IPS DF 6.9 (cell line): ENCODE measurements around the gene SNX13.

ENCODE experiments used
- DNase-seq: peaks from one replicate; pipeline ENCODE4 v3.0.0-alpha.2; 2013; ENCODE audit warnings: low read depth, low spot score
- H3K27ac ChIP-seq: one replicate; pipeline ENCODE4 v1.5.1; 2013; ENCODE audit warnings: low read length, control low read depth
- H3K27me3 ChIP-seq: 2 replicates; pipeline ENCODE4 v1.6.1; 2013; ENCODE audit warnings: mild to moderate bottlenecking, low read length; ENCODE audit not compliant: control insufficient read depth, insufficient read depth
- H3K36me3 ChIP-seq: 2 replicates; pipeline ENCODE4 v1.6.1; 2013; ENCODE audit warnings: low read length; ENCODE audit not compliant: control insufficient read depth, insufficient read depth
- H3K4me1 ChIP-seq: 2 replicates; pipeline ENCODE4 v1.6.1; 2013; ENCODE audit warnings: low read length; ENCODE audit not compliant: control insufficient read depth, insufficient read depth
- H3K4me3 ChIP-seq: 2 replicates; pipeline ENCODE4 v1.5.1; 2013; ENCODE audit warnings: mild to moderate bottlenecking, low read length
- H3K9me3 ChIP-seq: 2 replicates; pipeline ENCODE4 v1.6.1; 2013; ENCODE audit warnings: low read length, inconsistent platforms; ENCODE audit not compliant: control insufficient read depth, insufficient read depth
- WGBS: extraction: QIAGEN DNeasy Blood & Tissue Kit; methylation state at CpG from one replicate; pipeline ENCODE4 v1.1.7; 2013; ENCODE audit warnings: mixed read lengths, missing lambda C conversion rate; ENCODE audit not compliant: insufficient read length, insufficient coverage; 5-methylcytosine and 5-hydroxymethylcytosine counted together

The SNX13 gene

DNA sequence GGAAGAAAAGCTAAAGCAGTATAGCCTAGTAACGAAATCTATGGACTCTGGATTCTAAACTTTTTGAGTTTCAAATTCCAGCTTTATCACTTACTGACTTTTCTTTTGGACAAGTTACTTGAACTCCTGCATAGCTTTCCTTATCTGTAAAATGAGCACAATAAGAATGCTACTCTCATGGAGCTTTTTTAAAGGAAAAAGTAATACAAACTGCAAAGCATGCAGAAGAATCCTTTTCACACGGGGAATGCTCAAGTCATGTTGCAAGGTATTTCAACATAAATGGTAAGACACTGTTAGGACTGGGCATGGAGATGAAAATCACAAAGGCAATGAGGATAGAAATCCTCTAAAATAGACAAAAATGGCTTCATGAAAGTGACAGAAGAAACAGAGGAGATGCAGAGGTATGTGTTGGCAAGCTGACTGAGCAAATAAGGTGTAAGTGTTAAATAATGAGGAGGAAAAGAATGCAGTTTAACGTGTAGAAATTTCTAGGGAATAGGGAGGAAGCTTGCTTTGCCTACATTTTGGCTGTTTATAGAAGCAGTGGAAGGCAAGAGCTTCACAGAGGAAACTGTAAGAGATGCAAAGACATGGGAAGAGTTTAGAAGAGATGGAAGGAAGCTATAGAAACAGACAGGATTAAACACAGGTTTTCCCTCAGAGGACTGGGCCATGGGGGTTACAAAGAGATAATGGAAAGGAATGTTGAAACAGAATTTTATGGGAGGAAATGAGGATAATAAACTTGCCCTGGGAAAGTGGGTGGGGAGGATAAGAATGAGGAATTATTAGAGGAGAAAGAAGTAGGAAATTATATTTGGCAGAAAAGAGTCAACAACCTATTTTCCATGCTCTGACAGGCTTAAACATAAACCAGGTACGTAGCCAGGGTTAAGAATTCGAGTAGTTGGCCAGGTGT lies 28.8 kb upstream of the SNX13 start:
- DNase-seq, result no peak
- H3K9me3 ChIP-seq, result no peaks in the 10 kb centered on the region
- no peaks in the 10 kb centered on the region for H3K4me1 ChIP-seq
- no peak overlapping the region for H3K4me3 ChIP-seq
- H3K27me3 ChIP-seq, result no peaks in the 10 kb centered on the region
- H3K27ac ChIP-seq, result no peak overlapping the region
- 100% methylated on average over 1 of the region's 5 CpGs for WGBS
- H3K36me3 ChIP-seq, result no peaks in the 10 kb centered on the region

DNA sequence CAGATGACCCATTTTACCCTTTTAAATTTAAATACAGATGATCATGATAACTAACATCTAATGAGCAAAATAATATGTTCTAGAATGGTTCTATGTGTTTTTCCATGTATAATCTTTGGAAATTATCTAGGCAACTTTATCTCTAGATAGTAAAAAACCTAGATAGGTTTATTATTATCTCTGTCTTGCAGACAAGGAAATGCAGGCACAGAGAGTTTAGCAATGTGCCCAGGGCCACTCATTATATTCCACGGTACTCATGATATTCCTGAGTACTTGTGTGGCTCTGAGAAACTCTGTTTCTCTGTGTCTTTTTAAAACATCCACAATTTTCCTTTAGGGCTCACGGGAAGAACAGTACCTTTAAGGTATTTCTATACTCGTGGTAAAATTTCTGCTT lies 26.4 kb upstream of the SNX13 start:
- no peaks in the 10 kb centered on the region for H3K36me3 ChIP-seq
- no peaks in the 10 kb centered on the region for H3K9me3 ChIP-seq
- no peaks in the 10 kb centered on the region for H3K27me3 ChIP-seq
- H3K4me1 ChIP-seq, result no peaks in the 10 kb centered on the region
- DNase-seq, result no peak
- H3K27ac ChIP-seq, result no peak overlapping the region
- no peak overlapping the region for H3K4me3 ChIP-seq
- WGBS, result no CpG with 5 or more reads among the region's 3 CpGs

DNA sequence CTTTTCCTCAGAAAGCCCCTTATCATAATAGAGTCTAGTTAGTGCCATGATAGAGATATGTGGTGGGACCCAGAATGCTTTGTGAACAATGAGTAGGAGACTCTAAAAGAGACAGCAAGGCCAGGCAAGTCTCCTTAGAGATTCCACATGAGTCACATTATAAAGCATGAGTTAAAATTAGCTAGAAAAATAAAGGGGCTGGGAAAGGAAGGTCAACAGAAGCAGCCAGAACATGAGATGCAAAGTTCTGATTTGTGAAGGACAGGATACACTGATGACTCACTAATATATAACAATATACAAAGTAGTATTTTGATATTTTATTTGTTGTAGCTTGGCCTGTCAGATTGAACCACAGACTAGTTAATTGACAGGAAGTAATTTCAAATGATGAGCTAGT lies 25.3 kb upstream of the SNX13 start:
- Histone ChIP-seq H3K4me1 (no peaks in the 10 kb centered on the region), H3K36me3 (no peaks in the 10 kb centered on the region), H3K4me3 (no peak overlapping the region), H3K9me3 (no peaks in the 10 kb centered on the region), H3K27me3 (no peaks in the 10 kb centered on the region), H3K27ac (no peak overlapping the region)
- DNase-seq, result no peak

DNA sequence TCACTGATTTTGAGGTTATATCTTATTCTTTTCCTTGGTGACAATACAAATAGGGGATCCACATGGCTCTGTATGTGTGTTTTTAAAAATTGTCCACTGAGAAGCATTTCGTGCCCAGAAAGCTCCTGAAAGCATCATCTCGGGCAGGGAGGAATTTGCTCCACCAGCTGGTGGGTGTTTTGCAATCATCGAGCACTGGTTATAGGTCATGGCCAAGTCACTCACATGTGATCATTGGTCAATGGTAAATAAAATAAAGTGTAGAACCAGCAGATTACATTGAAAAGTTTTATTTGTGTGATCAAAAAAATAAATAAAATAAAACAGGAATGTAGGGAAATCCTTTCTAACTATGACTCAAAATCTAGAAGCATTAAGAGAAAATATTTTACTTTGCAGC lies 23.0 kb upstream of the SNX13 start:
- no CpG with 5 or more reads among the region's 3 CpGs for WGBS

DNA sequence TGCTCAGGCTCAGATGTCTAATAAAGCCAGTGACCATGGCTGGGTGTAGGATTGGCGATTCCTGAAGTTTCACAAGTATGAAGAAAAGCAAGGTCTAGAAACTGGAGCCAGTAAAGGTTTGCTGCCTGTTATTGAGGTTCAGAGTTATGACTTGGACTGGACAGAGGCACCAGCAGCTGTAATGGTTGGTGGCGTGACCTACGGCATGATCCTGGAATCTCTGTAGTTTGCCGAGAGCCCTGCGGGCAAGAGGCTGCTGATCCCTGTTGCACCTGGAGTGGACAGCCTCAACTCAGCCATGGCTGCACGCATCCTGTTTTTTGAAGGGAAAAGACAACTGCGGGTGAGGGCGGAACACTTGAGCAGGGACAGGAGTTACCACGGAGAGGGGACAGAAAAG lies 22.4 kb upstream of the SNX13 start:
- H3K9me3 ChIP-seq, result no peaks in the 10 kb centered on the region
- no peak overlapping the region; the same call in 1 of the 2 replicates for H3K4me3 ChIP-seq
- H3K36me3 ChIP-seq, result no peaks in the 10 kb centered on the region
- WGBS, result no CpG with 5 or more reads among the region's 9 CpGs
- DNase-seq, result no peak
- no peak overlapping the region for H3K27ac ChIP-seq
- no peaks in the 10 kb centered on the region for H3K4me1 ChIP-seq
- no peaks in the 10 kb centered on the region for H3K27me3 ChIP-seq

More for the DNA sequence above, 23.0 kb upstream of the SNX13 start:
- Histone ChIP-seq H3K4me1 (no peaks in the 10 kb centered on the region), H3K9me3 (no peaks in the 10 kb centered on the region), H3K27me3 (no peaks in the 10 kb centered on the region), H3K27ac (no peak overlapping the region), H3K4me3 (no peak overlapping the region), H3K36me3 (no peaks in the 10 kb centered on the region)
- DNase-seq, result no peak

DNA sequence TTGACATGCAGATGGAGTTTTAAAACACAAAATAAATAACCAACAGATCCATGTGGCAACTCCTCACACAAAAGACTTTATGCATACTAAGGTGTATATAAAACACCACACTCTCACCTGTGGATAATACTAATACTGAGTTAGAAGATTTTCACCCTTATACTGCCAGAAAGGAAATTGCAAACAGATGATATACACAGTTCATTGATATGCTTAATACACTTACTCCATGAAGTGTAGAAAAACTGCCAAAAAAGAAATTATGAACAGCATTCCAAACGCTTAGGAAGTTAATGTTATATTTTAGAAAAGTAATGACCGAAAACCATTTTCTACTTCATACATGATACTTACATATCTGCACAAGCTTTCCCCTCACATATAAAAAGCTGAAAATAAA lies 17.6 kb upstream of the SNX13 start:
- Histone ChIP-seq H3K27ac (no peak overlapping the region), H3K4me1 (no peaks in the 10 kb centered on the region), H3K4me3 (no peak overlapping the region), H3K36me3 (no peaks in the 10 kb centered on the region), H3K9me3 (no peaks in the 10 kb centered on the region), H3K27me3 (no peaks in the 10 kb centered on the region)
- DNase-seq, result no peak
- no CpG with 5 or more reads among the region's 2 CpGs for WGBS

DNA sequence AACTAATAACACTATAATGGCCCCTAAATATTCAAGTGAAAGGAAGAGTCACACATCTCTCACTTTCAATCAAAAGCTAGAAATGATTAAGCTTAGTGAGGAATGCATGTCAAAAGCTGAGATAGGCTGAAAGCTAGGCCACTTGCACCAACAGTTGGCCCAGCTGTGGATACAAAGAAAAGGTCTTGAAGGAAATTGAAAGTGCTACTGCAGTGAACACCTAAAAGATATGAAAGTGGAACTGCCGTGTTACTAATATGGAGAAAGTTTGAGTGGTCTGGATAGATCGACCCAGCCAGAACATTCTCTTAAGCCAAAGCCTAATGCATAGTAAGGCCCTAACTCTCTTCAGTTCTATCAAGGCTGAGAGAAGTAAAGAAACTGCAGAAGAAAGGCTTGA lies 12.1 kb upstream of the SNX13 start:
- no CpG with 5 or more reads among the region's 2 CpGs for WGBS
- H3K9me3 ChIP-seq, result no peaks in the 10 kb centered on the region
- H3K4me3 ChIP-seq, result no peak overlapping the region
- no peak overlapping the region for H3K27ac ChIP-seq
- no peaks in the 10 kb centered on the region for H3K4me1 ChIP-seq
- H3K27me3 ChIP-seq, result no peaks in the 10 kb centered on the region
- no peaks in the 10 kb centered on the region for H3K36me3 ChIP-seq
- no peak for DNase-seq

DNA sequence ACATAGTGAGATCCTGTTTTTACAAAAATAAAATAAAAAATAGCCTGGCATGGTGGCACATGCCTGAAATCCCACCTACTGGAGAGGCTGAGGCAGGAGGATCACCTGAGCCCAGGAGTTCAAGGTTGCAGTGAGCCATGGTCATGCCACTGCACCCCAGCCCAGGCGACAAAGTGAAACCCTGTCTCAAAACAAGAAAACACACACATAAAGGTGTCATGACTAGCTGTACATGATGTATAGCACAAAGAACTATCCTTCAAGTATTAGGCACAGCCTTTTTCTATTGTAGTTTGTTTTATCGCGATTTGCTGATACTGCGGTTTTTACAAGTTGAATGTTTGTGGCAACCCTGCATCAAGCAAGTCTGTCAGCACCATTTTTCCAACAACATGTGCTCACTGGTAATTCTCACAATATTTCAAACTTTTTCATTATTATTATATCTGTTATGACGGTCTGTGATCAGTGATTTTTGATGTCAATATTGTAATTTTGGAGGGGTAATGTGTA lies 11.5 kb upstream of the SNX13 start:
- Histone ChIP-seq H3K4me1 (no peaks in the 10 kb centered on the region), H3K27me3 (no peaks in the 10 kb centered on the region), H3K27ac (no peak overlapping the region), H3K9me3 (no peaks in the 10 kb centered on the region), H3K4me3 (no peak overlapping the region), H3K36me3 (no peaks in the 10 kb centered on the region)
- no peak for DNase-seq
- no CpG with 5 or more reads among the region's 5 CpGs for WGBS

DNA sequence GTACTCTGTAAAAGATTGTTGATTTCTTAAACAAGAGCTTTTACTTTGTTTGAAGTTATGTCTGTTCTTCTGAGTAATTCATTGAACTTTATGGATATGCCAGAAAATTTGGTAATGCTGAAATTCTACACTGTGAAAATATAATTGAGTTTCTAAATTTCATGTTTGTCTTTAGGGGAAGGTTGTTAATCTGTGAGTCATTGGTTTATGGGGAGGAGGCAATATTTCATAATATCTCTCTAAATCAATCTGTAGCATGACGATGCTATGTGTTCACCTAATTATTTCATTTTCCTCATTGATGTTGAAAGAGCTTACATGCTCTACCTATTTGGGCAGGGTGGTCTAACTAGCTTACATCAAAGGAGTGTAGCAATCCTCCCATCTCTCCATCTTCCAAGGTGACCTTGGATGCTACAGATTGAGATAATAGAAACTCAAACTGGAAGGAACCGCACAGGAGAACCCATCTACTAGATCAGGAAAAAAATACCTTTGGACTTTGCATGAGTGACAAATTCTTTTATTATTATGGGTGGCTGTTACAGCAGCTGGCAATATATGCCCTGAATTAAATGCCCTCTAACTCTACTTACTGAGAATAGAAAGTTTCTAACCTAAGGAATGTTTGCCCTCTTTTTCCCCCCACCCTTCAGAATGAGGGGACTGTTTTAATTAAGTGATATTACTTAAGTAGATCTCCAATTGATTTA lies 8.4 kb upstream of the SNX13 start:
- Histone ChIP-seq H3K36me3 (no peaks in the 10 kb centered on the region), H3K27me3 (no peaks in the 10 kb centered on the region), H3K4me1 (no peaks in the 10 kb centered on the region), H3K4me3 (no peak overlapping the region), H3K9me3 (no peaks in the 10 kb centered on the region), H3K27ac (no peak overlapping the region)
- WGBS, result no CpG with 5 or more reads among the region's 2 CpGs
- DNase-seq, result no peak

DNA sequence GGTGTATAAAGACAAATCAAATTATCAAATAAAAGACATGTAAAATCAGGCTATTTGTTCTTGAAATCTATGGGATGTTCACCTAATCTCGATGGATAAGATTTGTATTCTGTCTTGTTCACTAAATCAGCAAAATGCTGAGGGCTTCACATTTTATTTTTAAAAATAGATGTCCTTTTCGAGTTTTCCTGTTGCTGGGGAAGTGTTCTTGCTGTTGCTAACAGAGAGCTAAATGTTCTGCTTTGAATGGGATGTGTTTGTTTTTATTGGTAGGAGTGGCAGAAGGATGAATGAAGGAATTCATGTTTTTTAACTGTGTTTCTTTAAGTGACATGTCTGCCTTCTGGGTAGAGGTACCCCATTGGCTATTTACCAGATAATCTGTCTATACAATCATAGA lies 7.3 kb upstream of the SNX13 start:
- no peaks in the 10 kb centered on the region for H3K9me3 ChIP-seq
- no peak overlapping the region for H3K4me3 ChIP-seq
- no peaks in the 10 kb centered on the region for H3K27me3 ChIP-seq
- no peaks in the 10 kb centered on the region for H3K4me1 ChIP-seq
- no CpG with 5 or more reads among the region's 2 CpGs for WGBS
- H3K36me3 ChIP-seq, result no peaks in the 10 kb centered on the region
- DNase-seq, result no peak
- H3K27ac ChIP-seq, result no peak overlapping the region
